WI38 (cell line): ENCODE data around the gene CSNK1G2.

Experiments used
- H3K4me3 ChIP-seq: 2 replicates; pipeline ENCODE4 v1.5.1; 2011; ENCODE audit warnings: low read depth, mild to moderate bottlenecking, control low read depth, low read length
- TF ChIP-seq, protein P1 (sequence below): IDR thresholded peaks from 2 replicates; pipeline ENCODE4 v1.5.1; 2012; ENCODE audit warnings: low read depth, mild to moderate bottlenecking, control low read depth, low read length

CSNK1G2 gene

DNA sequence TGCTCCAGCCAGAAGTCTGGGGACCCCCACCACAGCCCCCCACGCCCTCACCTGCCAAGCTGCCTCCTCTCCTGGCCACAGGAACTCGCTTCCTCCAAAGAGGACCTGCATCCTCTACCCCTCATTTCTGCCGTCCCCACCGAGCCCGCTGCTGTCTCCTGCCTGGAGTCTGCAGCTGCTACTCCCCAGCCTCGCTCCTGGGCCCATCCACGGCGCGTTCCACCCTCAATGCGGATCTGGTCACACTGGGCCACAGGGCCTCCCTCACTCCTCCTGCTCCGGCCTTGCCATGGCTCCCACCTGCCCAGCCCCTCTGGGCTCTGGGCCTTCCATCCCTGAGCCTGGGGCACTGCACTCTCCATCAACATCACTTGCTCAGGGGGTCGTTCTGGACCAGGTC lies 70.2 kb downstream of the CSNK1G2 start:
- TF ChIP-seq, protein P1, sequence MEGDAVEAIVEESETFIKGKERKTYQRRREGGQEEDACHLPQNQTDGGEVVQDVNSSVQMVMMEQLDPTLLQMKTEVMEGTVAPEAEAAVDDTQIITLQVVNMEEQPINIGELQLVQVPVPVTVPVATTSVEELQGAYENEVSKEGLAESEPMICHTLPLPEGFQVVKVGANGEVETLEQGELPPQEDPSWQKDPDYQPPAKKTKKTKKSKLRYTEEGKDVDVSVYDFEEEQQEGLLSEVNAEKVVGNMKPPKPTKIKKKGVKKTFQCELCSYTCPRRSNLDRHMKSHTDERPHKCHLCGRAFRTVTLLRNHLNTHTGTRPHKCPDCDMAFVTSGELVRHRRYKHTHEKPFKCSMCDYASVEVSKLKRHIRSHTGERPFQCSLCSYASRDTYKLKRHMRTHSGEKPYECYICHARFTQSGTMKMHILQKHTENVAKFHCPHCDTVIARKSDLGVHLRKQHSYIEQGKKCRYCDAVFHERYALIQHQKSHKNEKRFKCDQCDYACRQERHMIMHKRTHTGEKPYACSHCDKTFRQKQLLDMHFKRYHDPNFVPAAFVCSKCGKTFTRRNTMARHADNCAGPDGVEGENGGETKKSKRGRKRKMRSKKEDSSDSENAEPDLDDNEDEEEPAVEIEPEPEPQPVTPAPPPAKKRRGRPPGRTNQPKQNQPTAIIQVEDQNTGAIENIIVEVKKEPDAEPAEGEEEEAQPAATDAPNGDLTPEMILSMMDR = no peak
- no peak overlapping the region for H3K4me3 ChIP-seq

DNA sequence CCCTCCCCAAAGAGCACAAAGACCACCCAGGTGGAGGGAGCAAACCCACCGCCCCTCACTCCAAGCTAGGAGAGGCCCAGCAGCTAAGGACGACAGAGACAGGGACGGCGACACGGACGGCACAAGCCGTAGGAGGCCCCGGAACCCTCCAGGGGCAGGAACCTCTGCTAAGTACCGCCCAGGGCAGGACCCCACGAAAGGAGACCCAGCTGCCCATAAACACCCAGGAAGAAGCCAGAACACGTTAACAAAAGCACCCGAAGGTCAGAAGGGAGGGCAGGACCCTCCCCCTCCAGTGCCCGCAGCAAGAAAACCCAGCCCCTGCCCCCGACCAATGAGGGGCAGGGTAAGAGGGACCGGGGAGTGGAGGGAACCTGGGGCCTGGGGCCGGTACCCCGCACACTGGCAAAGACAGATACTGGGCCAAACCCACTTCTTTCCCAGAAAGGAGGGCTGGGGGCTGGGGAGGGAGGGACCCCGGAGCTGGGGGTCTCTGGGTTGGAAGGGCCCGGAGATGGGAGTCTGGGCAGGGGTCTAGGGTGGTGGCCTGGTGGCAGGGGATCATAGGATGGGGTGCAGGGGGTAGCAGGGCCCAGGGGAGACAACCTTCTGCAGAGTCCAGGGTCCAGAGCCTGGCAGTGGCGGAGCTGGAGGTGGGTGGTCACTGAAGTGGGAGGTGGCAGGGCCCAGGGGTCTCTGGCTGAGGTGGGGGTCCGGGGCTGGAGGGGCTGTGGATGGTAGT lies 72.1 kb downstream of the CSNK1G2 start:
- H3K4me3 ChIP-seq = no peak overlapping the region
- TF ChIP-seq, protein P1 = no peak

DNA sequence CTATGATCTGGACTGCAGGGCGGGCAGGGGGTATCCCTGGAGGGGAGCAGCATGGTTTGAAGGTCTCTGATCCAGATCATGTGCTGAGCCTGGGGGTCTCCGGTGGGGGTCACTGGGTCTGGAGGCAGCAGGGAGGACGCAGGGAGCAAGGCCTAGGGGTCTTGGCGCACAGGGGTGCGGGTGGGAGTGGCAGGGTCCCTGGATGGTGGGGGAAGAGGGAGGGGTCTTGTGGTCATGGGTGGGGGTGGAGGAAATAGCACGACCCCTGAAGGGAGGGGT lies 72.7 kb downstream of the CSNK1G2 start:
- TF ChIP-seq, protein P1 = no peak
- no peak overlapping the region for H3K4me3 ChIP-seq

DNA sequence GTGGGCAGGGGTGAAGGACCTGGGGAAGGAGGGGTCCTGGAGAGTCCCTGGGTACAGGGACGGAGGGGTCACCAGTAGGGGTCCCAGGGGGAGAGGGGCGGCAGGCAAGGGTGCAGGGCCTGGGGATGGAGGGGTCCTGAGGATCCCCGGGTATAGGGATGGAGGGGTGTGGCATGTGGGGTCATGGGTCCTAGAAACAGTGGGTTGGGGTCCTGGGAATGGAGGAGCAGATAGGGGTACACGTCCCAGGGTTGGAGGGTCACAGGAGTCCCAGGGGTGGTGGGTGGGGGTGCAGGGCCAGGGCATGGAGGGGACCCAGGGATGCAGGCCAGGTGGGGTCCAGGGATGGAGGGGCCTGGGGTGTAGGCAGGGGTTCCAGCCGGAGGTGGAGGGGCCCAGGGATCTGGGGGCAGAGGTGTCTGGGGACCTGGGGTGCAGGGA lies 73.2 kb downstream of the CSNK1G2 start:
- H3K4me3 ChIP-seq = no peak overlapping the region
- TF ChIP-seq, protein P1 = no peak

DNA sequence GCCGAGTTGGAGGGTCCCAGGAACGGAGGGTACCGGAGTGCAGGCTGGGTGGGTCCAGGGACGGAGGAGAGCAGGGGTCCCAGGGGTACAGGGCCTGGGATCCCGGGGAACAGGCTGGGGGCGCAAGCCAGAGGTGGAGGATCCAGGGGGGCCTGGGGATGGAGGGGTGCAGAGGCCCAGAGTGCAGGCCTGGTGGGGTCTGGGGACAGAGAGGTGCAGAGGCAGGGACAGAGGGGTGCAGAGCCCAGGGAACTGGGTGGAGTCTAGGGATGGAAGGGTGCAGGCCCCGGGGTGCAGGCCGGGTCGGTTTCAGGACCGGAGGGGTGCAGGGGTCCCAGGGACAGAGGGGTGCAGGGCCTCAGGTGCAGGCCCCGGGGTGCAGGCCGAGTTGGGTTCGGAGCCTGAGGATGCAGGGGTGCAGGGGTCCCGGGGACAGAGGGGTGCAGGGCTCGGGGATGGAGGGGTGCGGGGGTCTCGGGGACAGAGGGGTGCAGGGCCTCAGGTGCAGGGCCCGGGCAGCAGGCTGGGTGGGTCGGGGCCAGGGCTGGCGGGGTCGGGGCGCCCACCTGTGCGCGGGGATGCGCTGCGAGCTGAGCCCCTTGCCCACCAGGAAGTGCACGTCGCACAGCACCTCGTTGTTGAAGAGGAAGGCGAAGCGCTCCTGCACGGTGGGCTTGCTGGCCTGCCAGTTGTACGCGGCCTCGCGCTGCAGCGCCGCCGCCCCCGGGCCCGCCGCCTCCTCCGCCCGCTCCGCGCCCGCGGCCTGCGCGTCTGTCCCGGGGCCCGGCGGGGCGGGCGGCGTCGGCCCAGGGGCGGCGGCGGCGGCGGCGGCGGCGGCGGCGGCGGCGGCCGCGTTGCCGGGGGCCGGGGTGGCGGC lies 74.0 kb downstream of the CSNK1G2 start:
- H3K4me3 ChIP-seq = peak overlapping the region; percentile 64
- TF ChIP-seq, protein P1 = no peak

DNA sequence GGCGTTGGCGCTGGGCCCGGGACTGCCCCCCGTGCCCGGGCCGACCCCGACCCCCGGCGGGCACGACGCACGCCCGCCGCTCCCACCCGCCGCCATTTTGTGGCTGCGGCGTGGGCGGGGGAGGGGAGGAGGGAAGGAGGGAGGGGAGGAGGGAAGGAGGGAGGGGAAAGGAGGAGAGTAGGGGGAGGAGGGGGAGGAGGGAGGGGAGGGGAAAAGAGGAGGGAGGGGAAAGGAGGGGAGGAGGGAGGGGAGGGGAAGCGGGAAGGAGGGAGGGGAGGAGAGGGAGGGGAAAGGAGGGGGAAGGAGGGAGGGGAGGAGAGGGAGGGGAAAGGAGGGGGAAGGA lies 74.6 kb downstream of the CSNK1G2 start, which contains the start of gene BTBD2:
Gene BTBD2, minus strand, starts transcription at position 107 of the 343 bp plus-strand sequence. Its CDS starts 11 bp downstream, at position 96.
- TF ChIP-seq, protein P1 = no peak
- peak within 1 kb of the TSS; percentile 64 for H3K4me3 ChIP-seq
